NCI-H2171 treated with DMSO at 0.1 percent for 48 hours (cell line): Measurements from ENCODE around the gene GRPEL2.
"Not testable (repeated sequence)": the region's sequence is repeated elsewhere in the genome, so short reads cannot be mapped to it uniquely, and the experiment has no call there.

Experiments
- DNase-seq: peaks from one replicate; lab custom pipeline; 2025; lab: John Stamatoyannopoulos, UW

Gene GRPEL2

DNA sequence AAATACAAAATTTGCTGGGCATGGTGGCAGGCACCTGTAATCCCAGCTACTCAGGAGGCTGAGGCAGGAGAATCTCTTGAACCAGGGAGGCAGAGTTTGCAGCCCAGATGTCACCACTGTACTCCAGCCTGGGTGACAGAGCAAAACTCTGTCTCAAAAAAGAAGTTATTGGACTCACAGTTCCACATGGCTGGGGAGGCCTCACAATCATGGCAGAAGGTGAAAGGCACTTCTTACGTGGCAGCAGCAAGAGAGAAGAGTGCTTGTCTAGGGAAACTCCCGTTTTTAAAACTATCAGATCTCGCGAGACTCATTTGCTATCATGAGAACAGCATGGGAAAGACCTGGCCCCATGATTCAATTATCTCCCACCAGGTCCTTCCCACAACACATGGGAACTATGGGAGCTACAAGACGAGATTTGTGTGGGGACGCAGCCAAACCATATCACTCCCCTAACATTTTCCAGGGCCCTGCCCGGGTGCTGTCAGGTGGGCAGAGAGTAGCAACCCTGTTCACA, 53.5 kb downstream of the GRPEL2 start:
- DNase-seq = not testable (repeated sequence)

- DNase-seq = no peak
Observed at GRCh38 chr5:149399775-149400174, 54.5 kb downstream of the GRPEL2 start.

- DNase-seq = no peak
Observed at GRCh38 chr5:149400304-149400703, 55.0 kb downstream of the GRPEL2 start.

DNA sequence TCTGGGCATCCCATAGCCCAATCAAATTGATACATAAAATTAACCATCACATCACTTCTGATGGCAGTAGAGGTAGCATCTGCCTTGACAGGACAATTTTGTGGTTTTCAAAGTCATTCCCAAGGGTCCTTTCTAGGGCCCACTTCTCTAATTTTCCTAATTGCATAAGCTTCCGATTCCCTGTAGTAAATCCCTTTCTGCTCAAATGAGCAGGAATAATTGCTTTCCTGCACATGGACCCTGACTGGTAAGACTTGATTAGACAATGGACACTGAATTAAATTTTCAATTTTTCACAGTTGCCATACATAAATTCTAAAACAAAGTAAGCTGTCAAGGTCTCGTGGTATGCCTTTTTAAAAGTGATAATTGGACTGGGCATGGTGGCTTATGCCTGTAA, 55.8 kb downstream of the GRPEL2 start:
- no peak for DNase-seq

DNA sequence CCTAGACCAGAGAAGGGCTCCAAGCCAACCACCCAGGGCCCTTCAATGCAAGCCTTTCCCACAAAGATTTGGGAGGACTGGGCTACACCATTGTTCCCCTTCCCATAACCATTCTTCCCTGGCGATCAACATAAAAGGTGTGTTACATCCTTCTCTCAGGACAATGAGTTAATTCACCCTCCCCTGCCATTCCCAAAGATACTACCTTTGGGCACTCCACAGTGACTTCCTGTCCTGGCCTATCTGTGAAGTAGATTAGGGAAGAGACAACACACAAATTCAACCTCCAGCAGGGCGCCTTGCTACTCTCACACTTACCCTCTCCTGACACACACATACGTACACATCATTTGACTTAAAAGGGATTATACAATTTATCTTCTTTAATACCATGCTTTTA, 57.0 kb downstream of the GRPEL2 start:
- DNase-seq = no peak
